Trophoblast cell (in vitro differentiated cells and primary cell): Measurements from ENCODE around the gene TEKT1.

Source experiments
- DNase-seq, 2 donors: peaks; one replicate each; pipeline ENCODE4 v3.0.0-alpha.2; 2016
- H2AFZ ChIP-seq: 2 replicates; pipeline ENCODE4 v1.6.1; 2013; ENCODE audit warnings: low read length, moderate library complexity, mild to moderate bottlenecking; ENCODE audit not compliant: insufficient read depth, poor library complexity
- H2AK5ac ChIP-seq: 2 replicates; pipeline ENCODE4 v1.6.1; 2013; ENCODE audit warnings: mild to moderate bottlenecking, low read length
- H2BK120ac ChIP-seq: 2 replicates; pipeline ENCODE4 v1.6.1; 2013; ENCODE audit warnings: low read length, mild to moderate bottlenecking, moderate library complexity; ENCODE audit not compliant: insufficient read depth, poor library complexity
- H2BK12ac ChIP-seq: 2 replicates; pipeline ENCODE4 v1.6.1; 2013; ENCODE audit warnings: mild to moderate bottlenecking, low read length, moderate library complexity
- H2BK5ac ChIP-seq: 2 replicates; pipeline ENCODE4 v1.6.1; 2013; ENCODE audit warnings: low read length, low read depth, moderate library complexity, mild to moderate bottlenecking; ENCODE audit not compliant: poor library complexity
- H3K14ac ChIP-seq: 2 replicates; pipeline ENCODE4 v1.6.1; 2013; ENCODE audit warnings: mild to moderate bottlenecking, low read length
- H3K18ac ChIP-seq: 2 replicates; pipeline ENCODE4 v1.6.1; 2013; ENCODE audit warnings: mild to moderate bottlenecking, low read length
- H3K23ac ChIP-seq: 2 replicates; pipeline ENCODE4 v1.6.1; 2013; ENCODE audit warnings: low read length
- H3K27ac ChIP-seq: 2 replicates; pipeline ENCODE4 v1.5.1; 2013; ENCODE audit warnings: low read depth, mild to moderate bottlenecking, inconsistent platforms, low read length, moderate library complexity
- H3K27me3 ChIP-seq: 2 replicates; pipeline ENCODE4 v1.6.1; 2013; ENCODE audit warnings: inconsistent platforms, mild to moderate bottlenecking, low read length, moderate library complexity; ENCODE audit not compliant: insufficient read depth
- H3K36me3 ChIP-seq, 2 experiments: 1 replicate in 1 of 2; 2 replicates in 1 of 2; pipeline ENCODE4 v1.6.1; 2013; ENCODE audit warnings: low read length in 2 of 2, mild to moderate bottlenecking in 2 of 2, moderate library complexity in 1 of 2; ENCODE audit not compliant: insufficient read depth in 2 of 2, control insufficient read depth in 1 of 2
- H3K4ac ChIP-seq: 2 replicates; pipeline ENCODE4 v1.6.1; 2013; ENCODE audit warnings: low read depth, mild to moderate bottlenecking, low read length, moderate library complexity
- H3K4me1 ChIP-seq, 2 experiments: 1 replicate in 1 of 2; 2 replicates in 1 of 2; pipeline ENCODE4 v1.6.1; 2013; ENCODE audit warnings: low read length in 2 of 2, mild to moderate bottlenecking in 2 of 2, moderate library complexity in 1 of 2; ENCODE audit not compliant: insufficient read depth in 2 of 2, control insufficient read depth in 1 of 2
- H3K4me2 ChIP-seq: 2 replicates; pipeline ENCODE4 v1.6.1; 2013; ENCODE audit warnings: inconsistent platforms, mild to moderate bottlenecking, low read length, moderate library complexity
- H3K4me3 ChIP-seq: 2 replicates; pipeline ENCODE4 v1.5.1; 2013; ENCODE audit warnings: mild to moderate bottlenecking, low read depth, low read length, inconsistent platforms
- H3K79me1 ChIP-seq: one replicate; pipeline ENCODE4 v1.6.1; 2013; ENCODE audit warnings: low read length
- H3K79me2 ChIP-seq: 2 replicates; pipeline ENCODE4 v1.6.1; 2013; ENCODE audit warnings: low read length, mild to moderate bottlenecking; ENCODE audit not compliant: control insufficient read depth, insufficient read depth, poor library complexity
- H3K9ac ChIP-seq: 2 replicates; pipeline ENCODE4 v1.6.1; 2013; ENCODE audit warnings: mild to moderate bottlenecking, low read length
- H3K9me3 ChIP-seq: 2 replicates; pipeline ENCODE4 v1.6.1; 2013; ENCODE audit warnings: low read depth, mild to moderate bottlenecking, control low read depth, inconsistent platforms, low read length; ENCODE audit not compliant: insufficient read depth
- H4K12ac ChIP-seq: 2 replicates; pipeline ENCODE4 v1.6.1; 2013; ENCODE audit warnings: low read depth, mild to moderate bottlenecking, low read length, moderate library complexity
- H4K8ac ChIP-seq: 2 replicates; pipeline ENCODE4 v1.6.1; 2013; ENCODE audit warnings: low read depth, mild to moderate bottlenecking, low read length, moderate library complexity
- H4K91ac ChIP-seq: one replicate; pipeline ENCODE4 v1.6.1; 2013; ENCODE audit warnings: low read depth, mild to moderate bottlenecking, low read length, moderate library complexity
- WGBS: extraction: QIAGEN DNeasy Blood & Tissue Kit; methylation state at CpG from one replicate; pipeline ENCODE4 v1.1.7; 2013; ENCODE audit warnings: missing lambda C conversion rate; ENCODE audit not compliant: insufficient read length, insufficient coverage; ENCODE audit errors: extremely low coverage; 5-methylcytosine and 5-hydroxymethylcytosine counted together

The TEKT1 gene

DNA sequence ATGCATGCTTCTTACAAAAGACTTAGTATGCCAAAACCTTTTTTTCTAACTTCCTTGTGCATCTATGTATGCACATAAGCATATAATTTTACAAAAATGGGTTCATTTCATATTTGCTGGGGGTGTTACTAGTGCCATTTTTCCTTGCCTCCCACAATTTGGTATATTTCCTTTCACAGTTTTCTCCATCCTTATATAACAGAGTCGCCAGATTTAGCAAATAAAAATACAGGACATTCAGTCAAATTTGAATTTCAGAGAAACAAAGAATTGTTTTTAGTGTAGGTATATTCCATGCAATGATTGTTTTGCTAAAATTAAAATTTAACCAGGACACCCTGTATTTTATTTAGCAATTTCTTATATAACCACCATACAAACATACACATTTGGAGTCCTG lies 59.5 kb downstream of the TEKT1 start:
- H3K9ac ChIP-seq = no peak overlapping the region
- H3K79me2 ChIP-seq = no peaks in the 10 kb centered on the region
- H3K79me1 ChIP-seq = no peaks in the 10 kb centered on the region
- H2BK5ac ChIP-seq = no peak overlapping the region
- peaks cover 10% of the 10 kb centered on the region for H3K9me3 ChIP-seq
- DNase-seq = no peak
- H3K23ac ChIP-seq = no peak overlapping the region
- no peak overlapping the region for H2BK120ac ChIP-seq
- H2BK12ac ChIP-seq = no peak overlapping the region
- no peaks in the 10 kb centered on the region for H3K36me3 ChIP-seq
- WGBS = no CpG with 5 or more reads among the region's 1 CpG
- peaks cover 0 to 2% of the 10 kb centered on the region in 2 experiments for H3K4me1 ChIP-seq
- no peak overlapping the region for H2AK5ac ChIP-seq
- H3K18ac ChIP-seq = no peak overlapping the region
- H3K4me2 ChIP-seq = no peak overlapping the region
- no peak overlapping the region for H3K14ac ChIP-seq
- H4K8ac ChIP-seq = no peak overlapping the region
- H2AFZ ChIP-seq = no peak overlapping the region
- H3K4ac ChIP-seq = no peak overlapping the region
- H4K12ac ChIP-seq = no peak overlapping the region
- H4K91ac ChIP-seq = no peak overlapping the region
- H3K4me3 ChIP-seq = no peak overlapping the region
- H3K27ac ChIP-seq = no peak overlapping the region
- H3K27me3 ChIP-seq = peaks cover 15% of the 10 kb centered on the region

DNA sequence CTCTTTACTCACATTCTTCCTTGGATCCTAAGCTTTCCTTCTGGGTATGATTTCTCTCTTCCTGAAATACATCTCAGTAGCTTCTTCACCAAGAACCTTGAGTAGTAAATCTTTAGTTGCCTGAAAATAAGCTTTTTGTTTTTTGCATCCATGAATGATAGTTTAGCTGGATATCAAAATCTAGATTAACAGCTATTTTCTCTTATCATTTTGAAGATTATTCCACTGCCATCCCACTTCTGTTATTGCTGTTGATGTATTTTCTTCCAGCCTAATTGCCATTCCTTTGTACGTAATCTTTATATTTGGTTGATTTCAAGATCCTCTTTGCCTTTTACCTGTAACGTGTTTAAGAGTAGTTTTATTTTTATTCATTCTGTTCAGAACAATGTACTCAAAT lies 63.1 kb downstream of the TEKT1 start:
- DNase-seq = no peak
- no peak overlapping the region for H2AFZ ChIP-seq
- no peaks in the 10 kb centered on the region for H3K79me2 ChIP-seq
- no peak overlapping the region for H2BK120ac ChIP-seq
- no peak overlapping the region for H3K4me3 ChIP-seq
- no peak overlapping the region for H3K4me2 ChIP-seq
- H3K14ac ChIP-seq = no peak overlapping the region
- no peak overlapping the region for H4K91ac ChIP-seq
- no peak overlapping the region for H2BK5ac ChIP-seq
- H3K79me1 ChIP-seq = no peaks in the 10 kb centered on the region
- H4K8ac ChIP-seq = no peak overlapping the region
- H3K18ac ChIP-seq = no peak overlapping the region
- no peak overlapping the region for H3K4ac ChIP-seq
- H4K12ac ChIP-seq = no peak overlapping the region
- H3K36me3 ChIP-seq = no peaks in the 10 kb centered on the region
- H3K9ac ChIP-seq = no peak overlapping the region
- no peak overlapping the region for H2AK5ac ChIP-seq
- no peaks in the 10 kb centered on the region for H3K27me3 ChIP-seq
- no peak overlapping the region for H3K23ac ChIP-seq
- H3K9me3 ChIP-seq = peaks cover 4% of the 10 kb centered on the region
- H2BK12ac ChIP-seq = no peak overlapping the region
- no CpG with 5 or more reads among the region's 2 CpGs for WGBS
- H3K4me1 ChIP-seq = no peaks in the 10 kb centered on the region
- no peak overlapping the region for H3K27ac ChIP-seq

DNA sequence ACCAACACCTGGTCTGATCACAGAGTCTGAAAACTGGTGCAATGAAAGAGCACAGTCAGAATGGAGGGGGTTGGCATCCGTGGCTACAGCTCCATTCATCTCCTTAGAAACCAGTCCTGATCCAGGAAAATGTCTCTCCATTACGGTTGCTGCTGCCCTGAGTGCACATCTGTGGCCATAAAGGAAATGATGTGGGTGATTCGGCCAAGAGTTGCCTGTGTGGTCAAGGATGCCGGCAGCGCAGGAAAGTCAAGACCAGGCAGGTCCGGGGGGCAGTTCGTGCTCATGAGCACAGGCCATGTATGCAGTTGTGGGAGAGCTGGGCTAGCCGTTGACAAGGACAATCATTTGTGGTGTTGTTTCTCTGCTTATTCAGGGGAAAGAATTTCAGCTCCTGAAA lies 69.8 kb downstream of the TEKT1 start:
- Histone ChIP-seq H4K8ac (no peak overlapping the region), H3K79me1 (no peaks in the 10 kb centered on the region), H3K79me2 (no peaks in the 10 kb centered on the region), H4K91ac (no peak overlapping the region), H2BK5ac (no peak overlapping the region), H3K4me1 (no peaks in the 10 kb centered on the region), H3K9me3 (peaks cover 2% of the 10 kb centered on the region), H2AFZ (no peak overlapping the region), H3K9ac (no peak overlapping the region), H3K18ac (no peak overlapping the region), H3K4me2 (no peak overlapping the region), H3K27ac (no peak overlapping the region), H2BK12ac (no peak overlapping the region), H3K14ac (no peak overlapping the region), H4K12ac (no peak overlapping the region), H3K4ac (no peak overlapping the region), H3K27me3 (peaks cover 3% of the 10 kb centered on the region), H2AK5ac (no peak overlapping the region), H3K23ac (no peak overlapping the region), H2BK120ac (no peak overlapping the region), H3K36me3 (no peaks in the 10 kb centered on the region), H3K4me3 (no peak overlapping the region)
- DNase-seq = no peak
- WGBS = no CpG with 5 or more reads among the region's 8 CpGs

DNA sequence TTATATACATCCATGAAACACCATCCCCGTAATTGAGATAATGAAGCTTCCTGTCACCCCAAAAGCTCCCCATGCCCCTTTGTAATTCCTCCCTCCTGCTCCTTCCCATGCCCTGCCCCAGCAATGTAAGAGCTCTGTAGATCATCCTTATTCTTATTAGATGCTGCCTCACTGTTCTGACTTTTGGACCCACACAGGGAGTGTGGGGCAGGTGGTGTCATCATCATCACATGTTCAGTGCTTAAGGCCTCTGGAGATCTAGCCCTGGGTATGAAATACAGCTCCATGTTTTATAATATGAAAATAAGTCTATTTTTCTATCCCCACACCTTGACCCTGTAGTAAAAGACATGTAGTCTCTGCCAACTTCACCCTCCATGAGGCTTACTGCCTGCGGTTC lies 73.8 kb downstream of the TEKT1 start:
- Histone ChIP-seq H3K4ac (no peak overlapping the region), H3K18ac (no peak overlapping the region), H2BK5ac (no peak overlapping the region), H4K91ac (no peak overlapping the region), H2AK5ac (no peak overlapping the region), H3K23ac (no peak overlapping the region), H2BK12ac (no peak overlapping the region), H3K14ac (no peak overlapping the region), H4K8ac (no peak overlapping the region), H3K4me3 (no peak overlapping the region), H3K79me1 (peaks cover 13% of the 10 kb centered on the region), H3K79me2 (no peaks in the 10 kb centered on the region), H4K12ac (no peak overlapping the region), H3K27ac (no peak overlapping the region), H3K4me2 (no peak overlapping the region), H3K27me3 (peaks cover 3% of the 10 kb centered on the region), H2AFZ (no peak overlapping the region), H3K36me3 (no peaks in the 10 kb centered on the region), H3K4me1 (peaks cover 8 to 11% of the 10 kb centered on the region in 2 experiments), H2BK120ac (no peak overlapping the region), H3K9me3 (peaks cover 2% of the 10 kb centered on the region), H3K9ac (no peak overlapping the region)
- WGBS = no CpG with 5 or more reads among the region's 2 CpGs
- no peak for DNase-seq
